VCaP (cell line): ENCODE data around the gene CHAMP1.

Source experiments
- H3K27ac ChIP-seq: fragments of 450-650 bp; 2 replicates; pipeline ENCODE4 v1.5.1; 2017
- CTCF ChIP-seq: fragments of 450-650 bp; conservative IDR thresholded peaks from 2 replicates; pipeline ENCODE4 v1.5.1; 2017; ENCODE audit warnings: mild to moderate bottlenecking, moderate library complexity

The CHAMP1 gene

DNA sequence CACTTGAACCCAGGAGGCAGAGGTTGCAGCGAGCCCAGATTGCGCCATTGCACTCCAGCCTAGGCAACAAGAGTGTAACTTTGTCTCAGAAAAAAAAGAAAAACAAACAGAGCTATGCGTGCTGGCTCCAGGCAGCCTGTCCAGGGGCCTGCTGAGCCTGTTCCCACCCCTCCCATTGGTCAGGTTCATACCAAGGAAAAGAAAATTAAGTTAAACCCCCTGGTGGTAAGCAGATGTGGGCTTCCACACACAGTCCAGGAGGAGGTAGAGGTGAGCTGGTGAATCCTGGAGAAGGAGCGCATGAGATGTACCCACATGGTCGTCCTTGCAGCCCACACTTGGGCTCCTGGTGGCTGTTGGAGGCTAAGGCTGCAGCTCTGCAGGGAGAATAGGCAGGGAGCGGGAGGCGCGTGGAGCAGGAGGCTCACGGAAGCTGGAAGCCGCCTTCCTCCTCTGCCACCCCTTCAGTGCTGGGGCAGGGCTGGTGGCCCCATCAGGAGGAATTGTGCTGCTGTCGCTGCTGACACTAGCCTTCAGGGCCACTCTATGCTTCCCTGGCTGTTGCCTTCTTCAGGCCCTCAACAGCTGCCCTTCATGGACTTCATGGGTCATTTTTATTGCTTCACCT, 10.5 kb upstream of the CHAMP1 start:
- TF ChIP-seq CTCF: no peak
- no peak overlapping the region for H3K27ac ChIP-seq

- no peak for TF ChIP-seq CTCF
- H3K27ac ChIP-seq: no peak overlapping the region
Measured at GRCh38 chr13:114304346-114305034, 9.8 kb upstream of the CHAMP1 start.

DNA sequence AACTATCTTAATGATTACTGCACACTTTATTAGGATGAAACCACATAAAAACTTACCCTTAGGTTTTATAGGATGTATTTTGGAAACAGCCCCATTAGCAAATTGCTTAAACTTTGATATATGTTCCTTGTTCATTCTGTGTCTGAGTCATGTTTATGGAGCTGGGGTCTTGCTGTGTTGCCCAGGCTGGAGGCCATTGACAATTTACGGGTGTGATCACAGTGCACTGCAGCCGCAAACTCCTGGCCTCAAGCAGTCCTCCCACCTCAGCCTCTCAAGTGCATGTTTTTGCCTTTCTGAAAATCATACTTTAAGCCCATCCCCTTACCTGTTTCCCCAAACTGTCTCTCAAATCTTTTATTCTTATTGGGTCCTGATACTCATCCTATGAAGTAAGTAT, 5.2 kb upstream of the CHAMP1 start:
- no peak overlapping the region for H3K27ac ChIP-seq
- TF ChIP-seq CTCF: no peak

GRCh38 chr13:114309806-114310410, 4.4 kb upstream of the CHAMP1 start:
- no peak for TF ChIP-seq CTCF

GRCh38 chr13:114310956-114311355, 3.3 kb upstream of the CHAMP1 start:
- H3K27ac ChIP-seq: no peak overlapping the region

More at GRCh38 chr13:114309806-114310410, 4.4 kb upstream of the CHAMP1 start:
- H3K27ac ChIP-seq: no peak overlapping the region

DNA sequence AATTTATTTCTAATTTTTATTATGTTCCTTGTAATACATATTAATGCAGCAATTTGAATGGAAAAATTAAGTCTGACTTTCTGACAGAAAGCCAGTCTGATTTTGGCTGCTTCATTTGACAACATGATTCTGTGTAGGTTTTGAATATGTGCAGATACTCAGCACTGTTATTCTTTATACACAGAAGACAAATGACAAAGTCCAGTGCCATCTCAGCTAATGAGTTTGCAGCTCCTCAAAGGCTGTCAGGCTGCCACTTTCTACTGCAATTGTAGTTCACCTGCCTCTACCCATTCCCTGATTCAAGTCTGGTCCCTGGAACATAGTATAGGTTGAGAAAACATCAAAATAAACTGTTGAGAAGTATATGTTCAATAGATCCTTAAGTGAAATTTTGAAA, 2.9 kb upstream of the CHAMP1 start:
- TF ChIP-seq CTCF: no peak
- H3K27ac ChIP-seq: no peak overlapping the region

More at GRCh38 chr13:114310956-114311355, 3.3 kb upstream of the CHAMP1 start:
- no peak for TF ChIP-seq CTCF

- TF ChIP-seq CTCF: no peak
- H3K27ac ChIP-seq: no peak overlapping the region
Measured at GRCh38 chr13:114311908-114312307, 2.4 kb upstream of the CHAMP1 start.
